NCI-H1105 (cell line): ENCODE measurements around the gene TNS3.
"Not testable (repeated sequence)": the region's sequence is repeated elsewhere in the genome, so short reads cannot be mapped to it uniquely, and the experiment has no call there.

Source experiments
- DNase-seq: peaks from one replicate; lab custom pipeline; 2025; lab: John Stamatoyannopoulos, UW

Gene TNS3

DNA sequence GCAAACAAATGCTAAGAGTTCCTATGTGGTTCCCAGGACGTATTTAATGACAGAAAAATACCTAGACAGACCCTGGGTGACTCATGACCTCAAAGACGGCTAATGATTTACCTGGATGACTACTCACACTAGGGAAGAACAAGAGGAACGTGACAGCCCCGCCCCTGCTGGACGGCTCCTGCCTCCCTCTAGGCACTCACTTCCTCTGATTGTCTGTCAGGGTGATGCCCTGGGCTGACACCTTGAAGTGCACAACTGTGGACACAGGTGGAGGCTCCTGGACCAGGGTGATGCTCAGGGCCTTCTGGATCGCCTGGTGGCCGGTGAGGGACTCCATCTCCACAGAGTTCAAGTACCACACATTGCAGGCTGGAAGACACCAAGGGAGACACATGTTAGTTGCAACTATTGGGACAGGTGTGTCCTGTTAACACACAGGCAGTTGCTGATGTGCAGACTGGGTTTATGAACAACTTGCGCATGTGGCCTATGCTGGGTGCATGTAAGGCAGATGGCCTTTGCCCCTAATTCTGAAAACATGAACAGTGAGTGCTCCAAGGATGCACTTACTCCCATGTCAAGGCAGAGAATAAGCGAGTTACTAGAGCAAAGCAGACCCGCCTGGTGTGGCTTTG is 298.3 kb downstream of the TNS3 start:
- no peak for DNase-seq

DNA sequence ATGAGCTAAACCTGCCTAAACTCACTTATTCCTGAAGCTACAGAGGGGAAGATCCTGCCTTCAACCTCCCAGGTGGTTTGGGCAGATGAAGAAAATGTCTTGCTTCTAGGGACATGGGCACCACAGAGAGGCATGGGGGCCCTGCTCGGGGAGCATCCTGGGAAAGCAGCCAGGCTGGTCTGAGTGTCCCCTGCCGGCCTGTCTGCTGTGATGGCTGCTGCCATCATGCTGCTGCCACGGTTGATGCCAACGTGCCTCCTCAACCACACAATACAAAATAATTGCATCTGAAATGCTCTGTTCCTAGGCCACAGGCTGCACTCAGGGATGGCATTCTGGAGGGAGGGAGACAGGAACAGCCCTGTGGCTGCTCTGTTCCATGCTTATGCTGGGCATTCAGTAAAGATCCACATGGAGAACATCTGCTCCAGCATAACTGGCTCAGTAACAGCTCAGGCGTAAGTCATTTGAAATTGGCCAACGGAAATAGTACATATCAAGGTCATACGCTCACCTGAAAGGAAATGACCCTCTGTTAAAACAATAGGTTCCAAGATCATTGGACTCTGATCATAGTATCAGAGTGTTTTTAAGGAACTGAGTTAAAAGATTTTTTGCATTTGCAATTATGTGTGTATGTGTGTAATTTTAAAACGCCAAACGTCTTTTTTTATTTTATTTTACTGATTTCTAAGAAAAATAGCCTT is 299.0 kb downstream of the TNS3 start:
- DNase-seq = no peak

DNA sequence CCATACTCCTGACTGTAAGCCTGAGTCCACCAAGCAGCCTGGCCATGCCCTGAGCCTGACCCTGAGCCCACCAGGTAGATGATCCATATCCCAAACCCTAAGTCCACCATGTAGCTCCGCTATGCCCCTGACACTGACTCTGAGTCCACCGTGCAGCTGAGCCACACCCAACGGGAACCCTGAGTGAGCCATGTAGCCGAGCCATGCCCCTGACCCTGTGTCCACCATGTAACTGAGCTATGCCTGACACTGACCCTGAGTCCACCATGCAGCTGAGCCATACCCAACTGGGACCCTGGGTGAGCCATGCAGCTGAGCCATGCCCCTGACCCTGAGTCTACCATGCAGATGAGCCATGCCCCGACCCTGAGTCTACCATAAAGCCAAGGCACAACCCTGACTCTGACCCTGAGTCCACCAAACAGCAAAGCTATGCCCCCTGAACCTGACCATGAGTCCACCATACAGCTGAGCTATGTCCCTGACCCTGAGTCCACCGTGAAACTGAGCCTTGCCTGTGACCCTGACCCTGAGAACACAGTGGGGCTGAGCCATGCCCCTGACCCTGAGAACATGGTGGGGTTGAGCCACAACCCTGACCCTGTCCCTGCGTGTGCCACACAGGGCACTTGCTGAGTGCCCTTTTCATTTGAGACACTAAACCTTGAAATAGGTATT is 299.8 kb downstream of the TNS3 start:
- no peak for DNase-seq

DNA sequence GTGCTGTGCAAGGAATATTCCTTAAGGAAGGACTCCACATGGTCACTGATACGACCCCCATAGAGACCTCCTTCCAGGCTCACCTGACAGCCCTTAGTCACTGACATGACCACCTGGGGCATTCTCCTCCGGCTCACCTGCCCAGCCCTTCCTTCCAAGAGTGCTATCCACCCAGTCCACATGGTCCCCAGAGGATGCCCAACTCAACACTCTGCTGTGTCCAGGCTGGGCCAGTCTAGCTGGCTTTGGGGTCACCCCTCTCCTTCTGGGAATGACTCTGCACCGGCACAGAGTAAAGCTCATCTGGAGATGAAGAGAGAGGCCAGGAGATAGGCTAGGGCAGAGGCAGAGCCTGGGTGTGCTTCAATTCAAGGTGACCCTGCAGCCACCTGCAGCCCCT is 300.8 kb downstream of the TNS3 start:
- DNase-seq = no peak

DNA sequence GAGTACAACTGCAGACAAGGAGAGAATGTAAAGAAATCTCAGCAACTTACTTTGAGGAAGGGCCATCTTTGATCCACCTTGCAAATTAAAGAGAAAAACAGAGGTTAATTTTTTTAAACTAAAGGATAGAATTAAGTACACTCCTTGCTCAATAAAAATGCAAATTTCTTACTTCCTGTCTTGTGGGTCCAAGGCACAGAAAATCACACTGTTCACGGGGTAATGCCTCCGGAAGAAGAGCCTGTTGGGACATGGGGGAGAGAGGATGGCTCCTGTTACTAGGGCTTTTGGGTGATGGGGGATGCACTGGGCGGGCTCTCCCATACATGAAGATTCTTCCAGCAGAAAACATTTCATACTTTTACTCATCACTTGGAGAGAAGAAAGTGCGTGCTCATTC is 301.8 kb downstream of the TNS3 start:
- no peak for DNase-seq

DNA sequence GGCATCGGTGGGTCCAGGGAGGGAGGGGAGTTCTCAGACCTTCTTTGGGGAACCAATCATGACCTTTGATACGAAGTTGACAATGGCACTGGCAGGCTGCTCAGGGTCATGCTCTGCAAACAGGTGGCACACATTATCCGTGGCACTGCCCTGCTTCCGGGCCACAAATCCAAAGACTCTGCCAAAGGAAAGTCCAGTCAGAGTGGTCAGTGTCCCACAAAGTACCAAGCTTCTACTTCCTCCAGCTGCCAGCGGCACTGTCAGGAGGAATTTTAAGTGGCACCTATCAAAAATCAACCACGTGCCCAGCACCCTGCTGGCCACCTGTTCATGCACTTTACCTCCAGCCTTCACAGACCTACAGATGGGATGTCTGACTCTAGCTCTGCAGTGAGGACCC is 303.9 kb downstream of the TNS3 start:
- no peak for DNase-seq

DNA sequence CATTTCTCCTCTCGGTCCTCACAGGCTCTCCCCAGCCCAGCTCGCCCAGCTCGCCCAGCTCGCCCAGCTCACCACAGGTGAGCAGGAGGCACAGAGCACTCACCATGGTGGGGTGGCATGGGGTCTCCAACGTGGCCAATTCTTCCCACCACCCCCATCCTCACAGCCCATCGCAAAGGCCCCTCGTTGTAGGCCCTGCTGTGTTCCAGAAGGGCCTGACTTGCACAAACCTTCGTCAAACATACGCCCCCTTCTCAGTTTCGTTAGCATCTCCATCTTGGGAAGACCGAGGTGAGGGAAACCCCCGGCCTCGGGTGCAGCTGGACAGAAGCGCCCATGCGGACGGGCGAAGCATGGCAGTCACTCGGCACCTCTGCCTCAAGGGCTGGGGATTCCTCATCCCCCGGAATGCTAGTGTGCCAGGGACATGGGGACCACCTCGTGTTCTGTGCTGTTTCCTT is 304.6 kb downstream of the TNS3 start:
- DNase-seq = no peak

DNA sequence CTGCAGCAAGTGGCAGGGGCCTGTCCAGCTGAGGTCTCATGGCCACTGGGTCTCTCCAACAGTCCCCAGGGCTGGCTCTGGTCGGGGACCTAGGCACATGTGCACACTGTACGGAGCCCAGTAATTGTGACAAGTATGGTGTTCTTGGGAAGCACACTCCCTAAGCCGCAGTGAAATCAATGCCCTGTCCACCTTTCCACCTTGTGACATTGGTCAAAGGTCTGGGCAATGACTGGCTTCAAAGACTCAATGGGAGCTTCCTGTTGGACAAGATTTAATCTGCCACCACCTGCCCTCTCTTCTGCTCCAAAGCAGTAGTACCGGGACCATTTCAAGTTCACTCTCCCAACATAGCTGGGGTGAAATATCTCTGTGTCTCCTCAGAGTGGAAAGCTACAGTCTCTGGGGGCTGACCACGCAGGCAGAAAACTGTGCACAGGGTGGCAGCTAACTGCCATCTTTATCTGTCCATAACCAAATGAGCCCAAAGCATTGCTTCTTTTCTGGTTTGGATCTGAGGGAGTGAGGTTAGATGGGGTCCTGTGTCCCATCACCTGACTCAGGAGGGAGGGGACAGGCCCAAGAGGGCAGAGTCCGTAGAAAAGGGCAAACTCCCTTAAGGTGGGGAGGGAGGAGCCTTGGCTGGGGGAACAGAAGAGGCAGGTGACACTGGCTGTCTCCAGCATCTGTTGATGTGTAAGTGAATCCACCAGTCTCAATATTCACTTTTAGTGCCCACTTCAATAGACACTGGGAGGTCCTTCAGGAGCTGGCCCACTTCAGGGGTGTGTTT is 307.7 kb downstream of the TNS3 start:
- no peak for DNase-seq

DNA sequence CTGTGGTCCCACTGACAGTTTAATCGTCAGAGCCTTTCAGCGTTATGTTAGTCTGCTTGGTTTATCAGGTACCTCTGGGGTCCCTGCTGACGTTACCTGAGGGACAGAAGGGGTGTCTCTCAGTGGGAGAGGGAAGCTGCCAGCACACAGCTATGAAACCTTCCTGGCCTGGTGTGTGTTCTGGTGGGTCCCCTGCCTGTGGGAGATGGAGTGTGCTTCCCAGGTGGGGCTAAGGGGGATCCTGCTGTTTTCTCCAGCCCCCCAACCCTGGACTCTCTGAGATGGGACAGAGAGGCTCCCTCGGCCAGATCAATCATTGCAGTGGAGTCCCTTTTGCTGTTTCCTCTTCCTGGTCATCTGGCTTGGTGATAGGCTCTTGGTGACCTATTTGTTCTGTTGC is 308.8 kb downstream of the TNS3 start:
- no peak for DNase-seq

DNA sequence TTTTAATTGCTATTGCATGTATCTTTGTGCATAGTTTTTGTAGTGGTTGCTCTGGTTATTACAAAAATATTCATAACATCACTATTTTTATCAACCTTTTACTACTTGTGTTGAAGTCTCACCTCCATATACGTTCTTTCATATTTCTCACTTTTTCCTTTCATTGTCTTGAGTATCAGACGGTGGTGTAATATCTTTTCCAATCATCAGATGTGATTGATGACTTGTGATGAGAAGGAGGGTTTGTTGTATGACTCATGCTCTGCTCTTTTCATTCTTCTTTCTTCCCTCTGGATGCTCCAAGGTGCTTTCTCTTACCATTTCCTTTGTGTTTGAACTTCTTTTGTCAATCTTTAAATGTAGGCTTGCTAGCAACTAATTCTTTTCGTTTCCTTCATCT is 310.2 kb downstream of the TNS3 start:
- no peak for DNase-seq

DNA sequence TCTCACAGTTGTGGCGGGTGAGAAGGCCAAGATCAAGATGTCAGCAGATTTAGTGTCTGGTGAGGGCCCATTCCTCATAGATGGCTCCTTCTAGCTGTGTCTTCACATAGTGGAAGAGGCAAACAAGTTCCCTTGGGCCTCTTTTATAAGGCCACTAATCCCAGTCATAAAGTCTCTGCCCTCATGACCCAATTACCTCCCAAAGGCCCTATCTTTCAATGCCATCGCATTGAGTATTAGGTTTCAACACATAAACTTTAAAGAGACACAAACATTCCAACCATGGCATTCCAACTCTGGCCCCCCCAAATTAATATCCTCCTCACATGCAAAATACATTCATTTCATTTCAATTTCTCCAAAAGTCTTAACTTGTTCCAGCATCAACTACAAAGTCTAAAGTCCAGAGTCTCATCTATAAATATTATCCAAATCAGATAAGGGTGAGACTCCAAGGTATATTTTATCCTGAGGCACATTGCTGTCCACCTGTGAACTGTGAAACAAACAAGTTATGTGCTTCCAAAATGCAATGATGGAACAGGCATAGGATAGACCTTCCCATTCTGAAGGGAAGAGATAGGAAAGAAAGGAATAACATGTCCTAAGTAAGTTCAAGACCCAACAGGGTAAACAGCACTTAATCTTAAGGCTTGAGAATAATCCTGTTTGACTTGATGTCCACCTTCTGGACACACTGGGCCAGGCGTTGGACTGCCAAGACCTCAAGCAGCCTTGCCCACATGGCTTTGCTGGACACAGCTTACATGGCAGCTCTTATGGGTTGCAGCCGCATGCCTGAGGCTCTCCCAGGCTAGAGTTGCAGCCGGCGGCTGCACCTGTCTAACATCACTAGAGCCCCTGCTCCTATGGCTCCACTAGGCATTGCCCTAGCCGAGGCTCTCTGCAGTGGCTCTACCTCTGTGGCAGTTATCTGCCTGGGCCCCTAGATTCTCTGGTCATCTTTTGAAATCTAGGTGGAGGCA is 312.8 kb downstream of the TNS3 start:
- DNase-seq = no peak

DNA sequence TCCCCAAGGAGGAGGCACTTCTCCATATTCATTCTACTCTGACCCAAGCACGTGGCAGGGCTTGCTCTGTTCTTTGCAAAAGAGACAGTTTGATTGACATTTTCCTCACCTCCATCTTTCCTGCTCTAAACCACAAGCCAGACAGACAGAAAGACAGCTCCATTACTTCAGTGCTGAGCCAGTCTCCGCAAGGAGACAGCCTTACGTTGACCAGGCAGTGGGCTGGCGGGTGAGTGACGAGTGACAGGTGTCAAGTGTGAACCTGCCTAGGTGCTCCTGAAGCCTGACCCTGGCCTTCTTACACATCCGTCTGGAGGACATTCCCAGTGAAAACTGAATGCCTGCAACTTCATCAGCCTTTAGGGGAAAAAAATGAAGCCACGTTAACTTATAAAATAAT is 314.6 kb downstream of the TNS3 start:
- DNase-seq = no peak

DNA sequence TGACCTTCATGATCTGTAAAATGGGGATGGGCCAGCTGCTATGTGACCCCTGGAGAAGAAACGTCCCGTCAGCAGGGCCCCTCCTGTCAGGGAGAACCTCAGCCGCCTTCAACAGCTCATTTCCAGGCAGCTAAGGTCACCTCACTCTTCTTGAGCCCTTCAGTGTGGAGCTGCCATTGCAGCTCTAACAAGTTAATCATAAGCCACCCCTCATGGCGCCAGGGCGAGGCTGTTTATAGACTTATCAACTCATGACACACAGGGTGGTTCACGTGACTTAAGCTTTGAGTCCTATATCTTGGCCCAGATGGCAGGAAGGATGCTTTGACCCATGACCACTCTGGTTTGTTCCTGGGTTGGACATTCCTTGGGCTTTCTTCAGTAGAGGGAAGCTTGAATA is 315.1 kb downstream of the TNS3 start:
- no peak for DNase-seq

DNA sequence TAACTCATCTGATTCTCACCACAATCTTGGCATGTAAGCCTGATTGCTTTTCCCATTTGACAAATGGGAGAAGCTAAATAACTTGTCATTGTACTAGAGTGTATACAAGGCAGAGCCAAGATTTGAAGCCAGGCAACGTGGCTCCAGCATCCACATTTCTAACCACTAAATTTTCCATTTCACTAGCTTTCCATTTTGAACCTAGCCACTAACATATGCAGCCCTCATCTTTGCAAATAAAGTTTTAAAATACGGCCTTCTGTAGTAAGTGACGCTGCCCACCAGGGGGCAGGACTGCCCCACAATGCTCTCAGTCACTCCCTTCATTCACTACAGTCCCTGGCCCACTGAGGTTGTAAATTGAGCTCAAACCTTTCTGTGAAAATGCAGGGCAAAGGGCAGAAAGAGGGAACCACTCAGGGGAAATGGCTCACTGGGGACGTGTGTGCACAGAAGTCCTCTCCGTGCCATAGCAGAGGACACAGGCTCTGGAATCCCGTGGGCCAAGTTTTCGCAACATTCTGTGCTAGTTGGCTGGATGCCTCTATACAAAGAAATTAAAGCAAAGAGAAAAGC is 315.7 kb downstream of the TNS3 start:
- DNase-seq = peak; percentile 21

DNA sequence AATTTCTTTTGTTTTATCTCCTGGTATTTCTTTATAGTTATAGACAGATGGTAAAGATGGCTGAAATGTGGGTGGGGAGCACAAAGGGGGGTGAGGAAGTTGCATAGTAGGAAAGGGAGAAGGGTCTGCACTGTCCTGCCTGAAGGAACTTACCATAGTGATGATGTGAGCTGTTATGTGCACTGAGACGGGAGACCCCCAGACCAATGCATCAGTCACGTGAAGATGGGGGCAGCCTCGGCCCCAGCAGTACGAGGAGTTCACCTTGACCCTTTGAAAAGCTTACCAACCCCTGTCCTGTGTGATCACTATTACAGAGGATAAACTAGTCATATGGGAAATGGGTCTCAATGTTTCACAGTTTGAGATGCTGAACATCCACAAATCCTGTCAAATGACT is 316.3 kb downstream of the TNS3 start:
- DNase-seq = no peak

DNA sequence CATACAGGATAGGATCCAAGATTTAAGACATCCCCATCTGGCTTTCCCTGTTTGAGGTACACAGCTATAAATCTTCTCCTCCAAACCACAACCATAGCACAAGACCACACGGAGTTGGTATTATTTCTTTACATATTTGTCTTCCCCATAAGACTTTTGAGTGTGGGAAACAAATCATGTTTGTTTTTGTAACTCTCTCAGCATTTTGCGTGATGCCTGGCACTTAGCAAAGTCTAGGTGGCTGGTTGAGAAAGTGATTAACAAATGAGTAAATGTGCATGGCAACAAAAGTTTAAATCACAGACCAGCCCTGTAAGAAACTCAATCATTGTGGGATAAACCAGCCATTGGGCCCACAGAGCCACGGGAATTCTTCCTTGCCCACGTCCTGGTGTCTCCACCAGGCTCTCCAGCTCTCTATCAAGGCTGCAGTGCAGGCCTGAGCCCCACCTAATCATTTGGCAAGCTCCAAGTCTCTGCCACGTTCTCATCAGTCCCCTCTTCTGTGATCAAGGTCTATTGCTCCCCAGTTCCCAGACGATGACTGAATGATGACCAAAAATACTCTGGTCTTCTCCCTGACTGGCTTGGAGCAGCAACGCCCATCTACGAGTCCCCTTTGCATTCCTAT is 317.8 kb downstream of the TNS3 start:
- no peak for DNase-seq

DNA sequence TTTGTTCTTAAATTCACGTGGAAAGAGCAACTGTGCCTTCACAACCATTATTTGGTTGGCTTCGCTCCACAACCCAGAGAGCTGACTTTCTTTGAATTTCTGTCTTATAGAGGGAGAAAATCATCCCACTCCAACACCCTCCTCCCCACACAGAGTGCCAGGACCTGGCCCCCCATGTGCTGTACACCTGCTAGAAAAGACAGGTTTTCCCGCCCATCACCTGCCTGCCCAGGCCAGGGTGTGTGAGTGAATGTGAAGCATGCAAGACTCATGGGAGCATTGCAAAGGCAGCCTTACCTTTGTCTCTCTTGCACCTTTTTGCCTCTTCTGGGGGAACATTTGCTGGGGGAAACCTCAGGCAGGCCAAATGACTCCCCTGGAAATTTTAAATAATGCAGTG is 319.0 kb downstream of the TNS3 start:
- no peak for DNase-seq

DNA sequence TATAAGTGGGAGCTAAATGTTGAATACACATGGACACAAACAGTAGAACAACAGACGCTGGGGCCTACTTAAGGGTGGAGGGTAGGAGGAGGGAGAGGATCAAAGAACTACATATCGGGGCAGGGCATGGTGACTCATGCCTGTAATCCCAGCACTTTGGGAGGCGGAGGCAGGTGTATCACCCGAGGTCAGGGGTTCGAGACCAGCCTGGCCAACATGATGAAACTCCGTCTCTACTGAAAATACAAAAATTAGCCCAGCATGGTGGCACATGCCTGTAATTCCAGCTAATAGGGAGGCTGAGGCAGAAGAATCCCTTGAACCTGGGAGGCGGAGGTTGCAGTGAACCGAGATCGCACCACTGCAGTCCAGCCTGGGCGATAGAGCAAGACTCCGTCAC is 319.8 kb downstream of the TNS3 start:
- DNase-seq = not testable (repeated sequence)

DNA sequence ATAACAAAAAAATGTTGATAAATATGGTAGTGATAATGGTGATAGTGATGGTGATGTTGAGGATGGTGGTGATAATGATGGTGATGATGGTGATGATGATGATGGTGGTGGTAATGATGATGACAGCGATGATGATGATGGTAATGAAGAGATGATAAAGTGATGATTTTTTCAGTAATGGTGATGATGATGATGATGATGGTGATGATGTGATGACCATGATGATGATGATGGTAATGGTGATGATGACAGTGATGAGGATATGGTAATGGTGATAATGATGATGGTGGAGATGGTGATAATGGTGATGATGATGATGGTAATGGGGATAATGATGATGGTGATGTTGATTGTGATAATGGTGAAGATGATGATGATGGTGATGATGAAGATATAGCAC is 321.6 kb downstream of the TNS3 start:
- DNase-seq = no peak

DNA sequence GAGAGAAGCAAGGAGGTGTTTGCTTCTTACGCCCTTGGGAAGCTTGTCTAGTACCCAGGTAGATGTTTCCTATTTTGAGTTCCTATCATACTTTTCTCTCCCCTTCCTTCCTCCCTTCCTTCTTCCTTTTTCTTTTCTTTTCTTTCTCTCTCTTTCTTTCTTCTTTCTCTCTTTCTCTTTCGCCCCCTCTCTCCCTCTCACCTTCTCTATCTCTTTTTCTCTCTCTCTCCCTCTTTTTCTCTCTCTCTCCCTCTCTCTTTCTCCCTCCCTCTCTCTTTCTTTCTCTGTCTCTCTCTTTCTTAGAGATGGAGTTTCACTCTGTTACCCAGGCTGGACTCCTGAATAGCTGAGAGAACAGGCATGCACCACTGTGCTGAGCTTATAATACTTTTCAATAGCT is 322.2 kb downstream of the TNS3 start:
- DNase-seq = no peak

DNA sequence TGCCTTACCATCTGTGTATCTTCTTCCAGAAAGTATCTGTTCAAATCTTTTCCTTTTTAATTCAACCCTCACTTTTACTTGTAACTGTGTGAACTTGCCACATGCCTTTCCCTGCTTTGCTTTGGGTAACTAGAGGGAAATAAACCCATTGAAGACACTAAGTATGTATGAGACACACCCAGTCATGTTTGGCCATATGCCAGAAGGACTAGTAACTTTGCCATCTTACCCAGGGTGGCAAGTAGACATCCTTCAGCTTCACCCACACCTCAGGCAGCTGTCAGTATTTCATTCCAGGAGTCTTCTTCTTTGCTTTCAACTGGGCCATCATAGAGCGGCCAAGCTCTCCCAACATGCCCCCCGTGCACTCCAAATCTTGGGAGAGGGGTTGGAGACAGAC is 323.1 kb downstream of the TNS3 start:
- DNase-seq = no peak
